Activated T-helper 1 cell treated with anti-CD3 and anti-CD28 coated beads, Interleukin-2, amount 50 U/mL, for 16 hours (primary cell): ENCODE data around the gene PON1.

Source experiments
- DNase-seq, 2 donors: peaks; one replicate each; pipeline ENCODE4 v3.0.0-alpha.2; 2020; ENCODE audit warnings: low read depth in 1 of 2, low spot score in 1 of 2

Gene PON1

GRCh38 chr7:95261895-95262415 lies 62.4 kb downstream of the PON1 start:
- DNase-seq, result no peak

GRCh38 chr7:95255691-95256090 lies 68.6 kb downstream of the PON1 start:
- DNase-seq, result no peak

- no peak for DNase-seq
Observed at GRCh38 chr7:95253986-95254385, 70.3 kb downstream of the PON1 start.

- DNase-seq, result no peak
Observed at GRCh38 chr7:95251966-95252365, 72.4 kb downstream of the PON1 start.

- no peak for DNase-seq
Observed at GRCh38 chr7:95250571-95250970, 73.8 kb downstream of the PON1 start.
